22Rv1 (cell line): ENCODE results near the gene CEND1.

Experiments
- ZFX ChIP-seq: fragments of 450-650 bp; IDR thresholded peaks from 2 replicates; pipeline ENCODE4 v1.6.1; 2017; ENCODE audit warnings: antibody characterized with exemption, borderline replicate concordance
- TF ChIP-seq, protein P1 (sequence below): fragments of 450-650 bp; IDR thresholded peaks from 2 replicates; pipeline ENCODE4 v1.5.1; 2017; ENCODE audit warnings: mild to moderate bottlenecking

DNA sequence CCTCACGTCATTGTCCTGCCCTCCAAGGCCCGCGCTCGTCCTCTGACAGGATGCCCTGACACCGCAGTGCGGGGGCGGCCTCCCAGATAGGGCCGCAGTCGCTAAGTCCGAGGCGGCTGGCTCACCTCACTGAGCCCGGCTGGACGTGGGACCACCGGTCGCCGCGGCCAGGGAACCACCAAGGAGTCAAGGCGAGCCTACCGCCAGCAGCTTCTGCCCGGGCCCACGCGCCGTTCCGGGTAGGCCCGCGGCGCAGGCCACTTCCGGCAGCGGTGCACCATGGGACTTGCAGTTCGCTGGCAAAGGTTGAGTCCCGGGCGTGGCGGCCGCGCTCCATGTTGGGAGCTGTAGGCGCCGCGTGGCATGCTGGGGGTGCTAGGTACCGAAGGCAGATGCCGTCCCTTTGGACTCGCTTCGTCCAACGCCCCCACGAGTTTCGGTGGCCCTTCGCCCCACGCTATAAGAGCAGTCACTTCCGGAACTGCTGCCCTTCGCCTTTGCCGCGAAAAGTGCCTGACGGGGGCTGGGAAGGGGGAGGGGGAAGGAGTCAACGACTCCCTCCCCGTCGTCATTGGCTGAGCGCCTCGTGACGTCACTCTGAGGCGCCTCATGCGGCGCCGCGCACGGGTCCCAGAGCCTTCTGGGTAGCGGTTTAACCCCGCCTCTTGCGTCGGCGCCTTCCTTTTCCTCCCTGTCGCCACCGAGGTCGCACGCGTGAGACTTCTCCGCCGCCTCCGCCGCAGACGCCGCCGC is 19.6 kb upstream of the CEND1 start, which contains the start of gene RPLP2:
- TF ChIP-seq, protein P1, sequence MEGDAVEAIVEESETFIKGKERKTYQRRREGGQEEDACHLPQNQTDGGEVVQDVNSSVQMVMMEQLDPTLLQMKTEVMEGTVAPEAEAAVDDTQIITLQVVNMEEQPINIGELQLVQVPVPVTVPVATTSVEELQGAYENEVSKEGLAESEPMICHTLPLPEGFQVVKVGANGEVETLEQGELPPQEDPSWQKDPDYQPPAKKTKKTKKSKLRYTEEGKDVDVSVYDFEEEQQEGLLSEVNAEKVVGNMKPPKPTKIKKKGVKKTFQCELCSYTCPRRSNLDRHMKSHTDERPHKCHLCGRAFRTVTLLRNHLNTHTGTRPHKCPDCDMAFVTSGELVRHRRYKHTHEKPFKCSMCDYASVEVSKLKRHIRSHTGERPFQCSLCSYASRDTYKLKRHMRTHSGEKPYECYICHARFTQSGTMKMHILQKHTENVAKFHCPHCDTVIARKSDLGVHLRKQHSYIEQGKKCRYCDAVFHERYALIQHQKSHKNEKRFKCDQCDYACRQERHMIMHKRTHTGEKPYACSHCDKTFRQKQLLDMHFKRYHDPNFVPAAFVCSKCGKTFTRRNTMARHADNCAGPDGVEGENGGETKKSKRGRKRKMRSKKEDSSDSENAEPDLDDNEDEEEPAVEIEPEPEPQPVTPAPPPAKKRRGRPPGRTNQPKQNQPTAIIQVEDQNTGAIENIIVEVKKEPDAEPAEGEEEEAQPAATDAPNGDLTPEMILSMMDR, result no peak
- TF ChIP-seq ZFX, result peak; percentile 46; the same call in 1 of the 2 replicates
